ENCODE measurements around the gene THSD4. TPM values are rescaled to one million over a fixed set of nuclear protein-coding genes. Genes with fewer than 3 reads are reported as not detected.

The THSD4 gene
- total RNA-seq, 1 experiment from 2014 or later: 1.2 TPM

GRCh38 chr15:71468715-71469114 is 353.4 kb downstream of the THSD4 start:
- in situ Hi-C loops (cut with HindIII; ENCODE audit: low sequenced_read_pairs): no loop called here

GRCh38 chr15:71469413-71469812 is 354.1 kb downstream of the THSD4 start:
- in situ Hi-C loops (cut with HindIII; ENCODE audit: low sequenced_read_pairs): no loop called here
- no peak for DNase-seq (ENCODE audit: low spot score)

More at GRCh38 chr15:71468715-71469114, 353.4 kb downstream of the THSD4 start:
- DNase-seq (ENCODE audit: low spot score): no peak

GRCh38 chr15:71471347-71471746 is 356.1 kb downstream of the THSD4 start:
- in situ Hi-C loops (cut with HindIII; ENCODE audit: low sequenced_read_pairs): no loop called here

GRCh38 chr15:71472566-71472965 is 357.3 kb downstream of the THSD4 start:
- DNase-seq (ENCODE audit: low spot score): no peak
- in situ Hi-C loops (cut with HindIII; ENCODE audit: low sequenced_read_pairs): no loop called here

More at GRCh38 chr15:71471347-71471746, 356.1 kb downstream of the THSD4 start:
- DNase-seq (ENCODE audit: low spot score): no peak

GRCh38 chr15:71473751-71474150 is 358.5 kb downstream of the THSD4 start:
- DNase-seq (ENCODE audit: low spot score): no peak
- in situ Hi-C loops (cut with HindIII; ENCODE audit: low sequenced_read_pairs): no loop called here

- in situ Hi-C loops (cut with HindIII; ENCODE audit: low sequenced_read_pairs): no loop called here
- no peak for DNase-seq (ENCODE audit: low spot score)
Observed at GRCh38 chr15:71476823-71477222, 361.6 kb downstream of the THSD4 start.

- in situ Hi-C loops (cut with HindIII; ENCODE audit: low sequenced_read_pairs): no loop called here
- DNase-seq (ENCODE audit: low spot score): no peak
Observed at GRCh38 chr15:71480556-71480955, 365.3 kb downstream of the THSD4 start.

GRCh38 chr15:71484080-71484479 is 368.8 kb downstream of the THSD4 start:
- in situ Hi-C loops (cut with HindIII; ENCODE audit: low sequenced_read_pairs): no loop called here
- DNase-seq (ENCODE audit: low spot score): no peak

GRCh38 chr15:71485094-71485693 is 369.9 kb downstream of the THSD4 start:
- no peak for DNase-seq (ENCODE audit: low spot score)
- in situ Hi-C loops (cut with HindIII; ENCODE audit: low sequenced_read_pairs): no loop called here

GRCh38 chr15:71489570-71489969 is 374.3 kb downstream of the THSD4 start:
- DNase-seq (ENCODE audit: low spot score): no peak
- in situ Hi-C loops (cut with HindIII; ENCODE audit: low sequenced_read_pairs): no loop called here

- no peak for DNase-seq (ENCODE audit: low spot score)
- in situ Hi-C loops (cut with HindIII; ENCODE audit: low sequenced_read_pairs): no loop called here
Observed at GRCh38 chr15:71493526-71493925, 378.3 kb downstream of the THSD4 start.

- no peak for DNase-seq (ENCODE audit: low spot score)
- in situ Hi-C loops (cut with HindIII; ENCODE audit: low sequenced_read_pairs): no loop called here
Observed at GRCh38 chr15:71494563-71495397, 379.5 kb downstream of the THSD4 start.

- DNase-seq (ENCODE audit: low spot score): no peak
- in situ Hi-C loops (cut with HindIII; ENCODE audit: low sequenced_read_pairs): no loop called here
Observed at GRCh38 chr15:71495398-71495780, 380.1 kb downstream of the THSD4 start.

GRCh38 chr15:71496336-71496955 is 381.2 kb downstream of the THSD4 start:
- DNase-seq (ENCODE audit: low spot score): no peak
- in situ Hi-C loops (cut with HindIII; ENCODE audit: low sequenced_read_pairs): no loop called here

- in situ Hi-C loops (cut with HindIII; ENCODE audit: low sequenced_read_pairs): no loop called here
- no peak for DNase-seq (ENCODE audit: low spot score)
Observed at GRCh38 chr15:71501344-71502076, 386.2 kb downstream of the THSD4 start.

- in situ Hi-C loops (cut with HindIII; ENCODE audit: low sequenced_read_pairs): no loop called here
- no peak for DNase-seq (ENCODE audit: low spot score)
Observed at GRCh38 chr15:71502077-71502432, 386.8 kb downstream of the THSD4 start.

- DNase-seq (ENCODE audit: low spot score): no peak
- in situ Hi-C loops (cut with HindIII; ENCODE audit: low sequenced_read_pairs): no loop called here
Observed at GRCh38 chr15:71505962-71506361, 390.7 kb downstream of the THSD4 start.

- no peak for DNase-seq (ENCODE audit: low spot score)
- in situ Hi-C loops (cut with HindIII; ENCODE audit: low sequenced_read_pairs): no loop called here
Observed at GRCh38 chr15:71506946-71507345, 391.7 kb downstream of the THSD4 start.

GRCh38 chr15:71508081-71508682 is 392.9 kb downstream of the THSD4 start:
- in situ Hi-C loops (cut with HindIII; ENCODE audit: low sequenced_read_pairs): no loop called here
- no peak for DNase-seq (ENCODE audit: low spot score)

Data from G401 (cell line).